ENCODE results near the gene GOLGA6L7.

- TF ChIP-seq CTCF (IDR thresholded peaks at IDR 0.05; ENCODE audit: low read length): no peak
- TF ChIP-seq EZH2 (optimal IDR thresholded peaks at IDR 0.05; ENCODE audit: low read depth, low read length): no peak
Observed at GRCh38 chr15:28892789-28893610, 44.6 kb upstream of the GOLGA6L7 start.

All from MM.1S (cell line).